PC-9 (cell line): ENCODE measurements around the gene HERC2. TPM values are rescaled to one million over a fixed set of nuclear protein-coding genes. Genes with fewer than 3 reads are reported as not detected.

ENCODE experiments used
- BruUV-seq: library from RNA; stranded (reverse); fragments of 400-500 nt; replicated peaks from 2 replicates; lab custom pipeline; 2021; lab: Mats Ljungman, UMichigan
- CTCF ChIA-PET: fragments of 300-600 bp; sonication (Branson Sonifier 250); formaldehyde crosslinking; loops from one replicate; lab custom pipeline; 2022; ENCODE audit warnings: antibody characterized with exemption; lab: Charles Lee
- POLR2A ChIA-PET: fragments of 300-600 bp; sonication (Branson Sonifier 250); formaldehyde crosslinking; loops from one replicate; lab custom pipeline; 2022; ENCODE audit warnings: antibody characterized with exemption; ENCODE audit not compliant: unreplicated experiment; lab: Charles Lee
- DNase-seq, 2 experiments: peaks; one replicate each; pipeline versions ENCODE4 v3.0.0 to v3.0.0-alpha.2; 2015 to 2022; ENCODE audit warnings: mixed read lengths in 1 of 2
- H2AFZ ChIP-seq: fragments of 200-600 bp; sonication (generic); 2 replicates; pipeline ENCODE4 v1.8.1; 2017; ENCODE audit warnings: antibody characterized with exemption
- H3F3A ChIP-seq: fragments of 200-600 bp; sonication (generic); 2 replicates; pipeline ENCODE4 v1.8.1; 2017; ENCODE audit warnings: antibody characterized with exemption, mild to moderate bottlenecking, low read depth; ENCODE audit not compliant: insufficient read depth
- H3K27ac ChIP-seq: fragments of 200-600 bp; sonication (generic); 2 replicates; pipeline ENCODE4 v1.6.1; 2016; ENCODE audit warnings: mixed run types
- H3K27me3 ChIP-seq: fragments of 200-600 bp; sonication (generic); 2 replicates; pipeline ENCODE4 v1.6.1; 2016; ENCODE audit warnings: low read depth, mixed run types; ENCODE audit not compliant: insufficient read depth
- H3K36me3 ChIP-seq: fragments of 200-600 bp; sonication (generic); 2 replicates; pipeline ENCODE4 v1.6.1; 2016; ENCODE audit warnings: low read depth, mixed run types
- H3K4me1 ChIP-seq: fragments of 200-600 bp; sonication (generic); replicated peaks from 2 replicates; pipeline ENCODE4 v1.6.1; 2016; ENCODE audit warnings: mixed run types; ENCODE audit not compliant: insufficient read depth
- H3K4me2 ChIP-seq: fragments of 200-600 bp; sonication (generic); 2 replicates; pipeline ENCODE4 v1.6.1; 2017; ENCODE audit warnings: mixed run types
- H3K4me3 ChIP-seq: fragments of 200-600 bp; sonication (generic); 2 replicates; pipeline ENCODE4 v1.6.1; 2016; ENCODE audit warnings: mixed run types
- H3K79me2 ChIP-seq: fragments of 200-600 bp; sonication (generic); 2 replicates; pipeline ENCODE4 v1.6.1; 2017; ENCODE audit warnings: low read depth, mixed run types
- H3K9me2 ChIP-seq: fragments of 200-600 bp; sonication (generic); 2 replicates; pipeline ENCODE4 v1.8.1; 2017; ENCODE audit warnings: mild to moderate bottlenecking; ENCODE audit not compliant: insufficient read depth
- H3K9me3 ChIP-seq: fragments of 200-600 bp; sonication (generic); 2 replicates; pipeline ENCODE4 v1.8.1; 2016; ENCODE audit warnings: low read depth; ENCODE audit not compliant: insufficient read depth
- H4K20me1 ChIP-seq: fragments of 200-600 bp; sonication (generic); 2 replicates; pipeline ENCODE4 v1.8.1; 2017; ENCODE audit not compliant: insufficient read depth
- CTCF ChIP-seq: fragments of 200-600 bp; sonication (generic); conservative IDR thresholded peaks from 2 replicates; pipeline ENCODE4 v1.6.1; 2017; ENCODE audit warnings: mixed run types, antibody characterized with exemption, mild to moderate bottlenecking, moderate library complexity
- EZH2 ChIP-seq: fragments of 200-600 bp; sonication (generic); IDR thresholded peaks from 2 replicates; pipeline ENCODE4 v1.8.0; 2017; ENCODE audit warnings: antibody characterized with exemption, low read depth
- intact Hi-C: fragments of 100-400 bp; cut with micrococcal nuclease; formaldehyde crosslinking; loops from one replicate; pipeline ENCODE4 v1.10.0; 2022; ENCODE audit not compliant: unreplicated experiment
- total RNA-seq: library from RNA; stranded (reverse); gene quantifications from 2 replicates; pipeline ENCODE4 v1.2.3, GENCODE V29; 2021

The HERC2 gene
- total RNA-seq, 1 experiment from 2014 or later: 49.7 TPM

- no peaks in the 10 kb centered on the region for H3K27me3 ChIP-seq
- no peaks in the 10 kb centered on the region for H3K4me1 ChIP-seq
- TF ChIP-seq CTCF: no peak
- no peak for TF ChIP-seq EZH2
- DNase-seq: no peak
- H3K4me3 ChIP-seq: no peak overlapping the region
- H3K9me2 ChIP-seq: no peaks in the 10 kb centered on the region
- H3K79me2 ChIP-seq: no peaks in the 10 kb centered on the region
- H3K4me2 ChIP-seq: no peak overlapping the region
- no peaks in the 10 kb centered on the region for H3K9me3 ChIP-seq
- H2AFZ ChIP-seq: no peak overlapping the region
- POLR2A ChIA-PET: no interaction called here
- H3F3A ChIP-seq: no peaks in the 10 kb centered on the region
- no peaks in the 10 kb centered on the region for H4K20me1 ChIP-seq
- H3K36me3 ChIP-seq: no peaks in the 10 kb centered on the region
- intact Hi-C loops: no loop called here
- CTCF ChIA-PET: no interaction called here
- no peak overlapping the region for H3K27ac ChIP-seq
- no TSS peak for BruUV-seq
Observed at GRCh38 chr15:28120359-28120640, 201.7 kb downstream of the HERC2 start.

DNA sequence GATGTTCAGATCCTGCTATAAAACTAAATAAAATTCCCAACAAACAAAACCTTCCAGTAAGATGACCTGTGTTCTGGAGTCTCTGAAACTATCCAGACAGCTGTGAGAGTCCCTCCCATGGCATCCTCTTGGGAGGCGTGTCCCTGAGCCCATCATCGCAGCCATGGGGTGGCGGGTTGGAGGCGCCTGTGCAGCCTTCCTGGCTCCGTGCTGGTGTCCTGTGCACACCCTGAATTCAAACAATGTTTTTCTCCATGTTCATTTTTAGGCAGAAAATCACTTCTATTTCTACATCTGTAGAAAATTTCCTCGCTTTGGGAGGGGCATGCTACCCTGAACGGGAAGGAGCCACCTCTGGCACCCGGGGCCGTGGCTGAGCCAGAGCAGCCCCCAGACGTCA, 203.4 kb downstream of the HERC2 start:
- H3K36me3 ChIP-seq: no peaks in the 10 kb centered on the region

DNA sequence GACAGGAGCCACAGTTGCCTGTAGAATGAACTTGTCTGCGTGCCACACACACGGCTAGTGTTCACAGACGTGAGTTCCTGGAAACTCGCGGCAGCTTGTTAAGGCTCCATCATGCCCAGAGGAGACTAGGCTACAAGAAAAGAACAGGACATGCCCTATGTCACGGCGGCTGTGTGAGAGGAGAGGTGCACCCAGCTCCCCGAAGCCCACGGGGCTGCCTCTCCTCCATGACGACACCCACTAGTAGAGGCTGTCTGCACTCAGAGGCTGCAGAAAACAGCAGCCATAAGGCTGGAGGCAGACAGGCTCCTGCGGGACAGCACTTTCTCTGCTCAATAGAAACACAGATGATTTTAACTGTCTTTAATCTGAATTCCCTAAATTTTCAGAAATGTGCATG, 203.9 kb downstream of the HERC2 start:
- Histone ChIP-seq H3K4me2 (no peak overlapping the region), H3K79me2 (no peaks in the 10 kb centered on the region), H4K20me1 (no peaks in the 10 kb centered on the region), H2AFZ (no peak overlapping the region), H3F3A (no peaks in the 10 kb centered on the region), H3K27ac (no peak overlapping the region), H3K4me1 (no peaks in the 10 kb centered on the region), H3K27me3 (no peaks in the 10 kb centered on the region), H3K9me3 (no peaks in the 10 kb centered on the region), H3K9me2 (no peaks in the 10 kb centered on the region), H3K36me3 (no peaks in the 10 kb centered on the region), H3K4me3 (no peak overlapping the region)
- CTCF ChIA-PET: no interaction called here
- BruUV-seq: no TSS peak
- intact Hi-C loops: no loop called here
- TF ChIP-seq EZH2 (no peak), CTCF (no peak)
- POLR2A ChIA-PET: no interaction called here
- DNase-seq: no peak

More for the DNA sequence above, 203.4 kb downstream of the HERC2 start:
- ChIA-PET POLR2A (no interaction called here), CTCF (no interaction called here)
- no peak overlapping the region for H3K27ac ChIP-seq
- DNase-seq: no peak
- no peaks in the 10 kb centered on the region for H3K9me3 ChIP-seq
- no peaks in the 10 kb centered on the region for H3K9me2 ChIP-seq
- H4K20me1 ChIP-seq: no peaks in the 10 kb centered on the region
- no peak overlapping the region for H2AFZ ChIP-seq
- H3K4me3 ChIP-seq: no peak overlapping the region
- no peaks in the 10 kb centered on the region for H3K4me1 ChIP-seq
- BruUV-seq: no TSS peak
- no peaks in the 10 kb centered on the region for H3F3A ChIP-seq
- intact Hi-C loops: no loop called here
- no peak overlapping the region for H3K4me2 ChIP-seq
- no peaks in the 10 kb centered on the region for H3K79me2 ChIP-seq
- TF ChIP-seq CTCF: no peak
- TF ChIP-seq EZH2: no peak
- no peaks in the 10 kb centered on the region for H3K27me3 ChIP-seq
